GM18909 (cell line): ENCODE results near the gene SRP68.

Experiments used
- ATAC-seq: cut with Tn5 transposase; IDR thresholded peaks from one replicate; pipeline ENCODE4 v1.9.1; 2021; ENCODE audit warnings: mild to moderate bottlenecking; ENCODE audit not compliant: unreplicated experiment, poor library complexity

The SRP68 gene

GRCh38 chr17:76004750-76005262 is 67.5 kb downstream of the SRP68 start:
- ATAC-seq, result no peak

DNA sequence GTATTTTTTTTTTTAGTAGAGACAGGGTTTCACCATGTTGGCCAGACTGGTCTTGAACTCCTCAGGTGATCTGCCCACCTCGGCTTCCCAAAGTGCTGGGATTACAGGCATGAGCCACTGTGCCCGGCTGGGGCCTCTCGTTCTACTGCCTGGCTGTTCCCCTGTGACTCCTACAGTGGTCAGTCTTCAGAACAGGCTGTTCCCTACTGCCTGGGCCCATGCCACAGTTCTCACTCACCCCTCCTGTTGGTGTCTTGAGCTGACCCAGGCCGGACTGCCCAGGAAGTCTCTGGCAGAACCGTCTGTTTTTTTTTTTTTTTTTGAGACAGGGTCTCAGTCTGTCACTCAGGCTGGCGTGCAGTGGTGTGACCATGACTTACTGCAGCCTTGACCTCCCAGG is 68.4 kb downstream of the SRP68 start:
- no peak for ATAC-seq

- no peak for ATAC-seq
These were observed 70.2 kb downstream of the SRP68 start for GRCh38 chr17:76002100-76002499.

GRCh38 chr17:76000755-76001521 is 71.4 kb downstream of the SRP68 start, which contains the start of gene CDK3:
Gene CDK3, plus strand, starts transcription at chr17:76000855. Its CDS starts 571 bp downstream, at chr17:76001426.
- ATAC-seq, result no peak

- ATAC-seq, result no peak
These were observed 72.1 kb downstream of the SRP68 start for GRCh38 chr17:76000016-76000754.

- no peak for ATAC-seq
These were observed 74.0 kb downstream of the SRP68 start for GRCh38 chr17:75998327-75998795.

GRCh38 chr17:75996665-75997590 is 75.4 kb downstream of the SRP68 start:
- ATAC-seq, result no peak

- no peak for ATAC-seq
These were observed 76.9 kb downstream of the SRP68 start for GRCh38 chr17:75995385-75995925.

GRCh38 chr17:75994802-75995370 is 77.4 kb downstream of the SRP68 start:
- ATAC-seq, result no peak

GRCh38 chr17:75991396-75991795 is 80.9 kb downstream of the SRP68 start:
- ATAC-seq, result no peak
